Activated CD8-positive, alpha-beta T cell treated with anti-CD3 and anti-CD28 coated beads for 36 hours (primary cell): ENCODE measurements around the gene LY86. TPM values are rescaled to one million over a fixed set of nuclear protein-coding genes. Genes with fewer than 3 reads are reported as not detected.

Experiments used
- ATAC-seq: fragments of 200-7000 bp; cut with Tn5 transposase; one replicate; pipeline ENCODE4 v1.10.0; 2021; ENCODE audit warnings: mild to moderate bottlenecking, moderate library complexity
- CTCF ChIA-PET: fragments of 350-600 bp; sonication (Branson Sonifier 250); formaldehyde crosslinking; loops from one replicate; lab custom pipeline; 2021; ENCODE audit warnings: antibody characterized with exemption; lab: Charles Lee
- POLR2A ChIA-PET: fragments of 350-600 bp; sonication (Branson Sonifier 250); formaldehyde crosslinking; loops from one replicate; lab custom pipeline; 2021; ENCODE audit warnings: antibody characterized with exemption; lab: Charles Lee
- DNase-seq: peaks from one replicate; pipeline ENCODE4 v3.0.0-alpha.2; 2020
- H3K27ac Mint-ChIP-seq: one replicate; pipeline ENCODE4 v1.8.0; 2021; ENCODE audit warnings: mild to moderate bottlenecking, mixed read lengths
- H3K27me3 Mint-ChIP-seq: one replicate; pipeline ENCODE4 v1.8.0; 2021; ENCODE audit warnings: mixed read lengths
- H3K36me3 Mint-ChIP-seq: one replicate; pipeline ENCODE4 v1.8.0; 2021; ENCODE audit warnings: low read depth, mixed read lengths
- H3K4me1 Mint-ChIP-seq: one replicate; pipeline ENCODE4 v1.8.0; 2021; ENCODE audit warnings: low read depth, mixed read lengths
- H3K4me3 Mint-ChIP-seq: one replicate; pipeline ENCODE4 v1.8.0; 2021; ENCODE audit warnings: mild to moderate bottlenecking, moderate library complexity, mixed read lengths
- H3K9me3 Mint-ChIP-seq: one replicate; pipeline ENCODE4 v1.8.0; 2021; ENCODE audit warnings: mixed read lengths
- CTCF ChIP-seq: fragments of 200-600 bp; IDR thresholded peaks from one replicate; pipeline ENCODE4 v1.8.0; 2022; ENCODE audit warnings: antibody characterized with exemption, mild to moderate bottlenecking
- intact Hi-C: fragments of 100-400 bp; cut with micrococcal nuclease; formaldehyde crosslinking; loops from one replicate; pipeline ENCODE4 v1.10.0; 2022
- total RNA-seq, 2 experiments: library from RNA; stranded (reverse); gene quantifications; one replicate each; pipeline ENCODE4 v1.2.3, GENCODE V29; 2021

LY86 gene
- total RNA-seq, 2 experiments from 2014 or later, result 0.32 TPM; not detected in 1

- CTCF ChIA-PET, result interaction anchor here (1.2 kb wide), 1 partner anchor 72 kb away, joined by 3 read pairs; no protein-coding TSS in a partner anchor
- ATAC-seq, result no peak
Measured at GRCh38 chr6:6631534-6632276, 43.2 kb downstream of the LY86 start.

DNA sequence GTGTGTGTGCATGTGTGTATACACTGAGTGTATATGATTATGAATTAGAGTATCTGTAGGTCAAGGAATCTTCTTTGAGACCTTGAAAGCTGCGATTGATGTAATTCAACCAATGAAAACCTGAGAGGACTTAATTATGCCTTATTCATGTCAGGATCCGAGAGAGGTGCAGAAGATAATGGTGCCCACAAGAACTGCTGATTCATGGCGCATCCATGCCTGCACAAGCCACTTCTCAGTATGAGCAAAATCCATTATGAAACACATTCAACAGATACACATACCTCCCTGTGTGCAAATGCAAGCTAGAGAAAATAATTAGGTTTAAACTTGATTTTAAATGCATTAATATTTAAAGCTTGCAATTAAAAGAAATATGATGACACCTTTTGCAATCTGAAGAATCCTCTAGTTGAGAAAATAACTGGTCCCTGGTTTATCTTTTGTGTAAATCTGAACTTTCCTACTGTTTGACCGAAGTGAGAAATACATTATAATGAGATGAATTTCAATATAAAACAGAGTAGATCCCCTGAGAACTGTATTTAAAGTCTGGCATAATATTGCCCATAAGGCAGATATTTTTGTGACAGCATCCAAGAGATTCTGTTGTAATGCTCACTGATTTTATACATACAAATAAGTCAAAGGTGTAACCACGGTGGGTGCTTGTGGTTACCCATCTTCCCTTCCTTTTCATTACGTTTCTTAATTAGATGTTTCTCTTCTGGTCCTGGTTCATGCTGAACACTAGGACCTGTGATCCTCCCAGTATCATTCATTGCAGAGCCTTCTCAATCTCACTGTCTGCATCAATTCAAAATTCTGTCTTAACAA is 45.6 kb downstream of the LY86 start:
- H3K36me3 Mint-ChIP-seq, result no peaks in the 10 kb centered on the region

More at GRCh38 chr6:6631534-6632276, 43.2 kb downstream of the LY86 start:
- no peak for TF ChIP-seq CTCF
- intact Hi-C loops, result no loop called here
- no peak for DNase-seq
- H3K27me3 Mint-ChIP-seq, result no peaks in the 10 kb centered on the region
- H3K27ac Mint-ChIP-seq, result no peak overlapping the region
- no peak overlapping the region for H3K4me3 Mint-ChIP-seq
- POLR2A ChIA-PET, result no interaction called here
- peaks cover 24% of the 10 kb centered on the region for H3K4me1 Mint-ChIP-seq
- no peaks in the 10 kb centered on the region for H3K36me3 Mint-ChIP-seq
- no peaks in the 10 kb centered on the region for H3K9me3 Mint-ChIP-seq

GRCh38 chr6:6634735-6635075 is 46.2 kb downstream of the LY86 start:
- DNase-seq (no peak), ATAC-seq (no peak)
- Mint-ChIP-seq H3K27me3 (no peaks in the 10 kb centered on the region), H3K4me1 (peaks cover 18% of the 10 kb centered on the region), H3K36me3 (no peaks in the 10 kb centered on the region), H3K4me3 (no peak overlapping the region), H3K9me3 (no peaks in the 10 kb centered on the region), H3K27ac (no peak overlapping the region)
- no peak for TF ChIP-seq CTCF
- CTCF ChIA-PET, result no interaction called here
- POLR2A ChIA-PET, result no interaction called here
- intact Hi-C loops, result no loop called here

More for the DNA sequence above, 45.6 kb downstream of the LY86 start:
- Mint-ChIP-seq H3K4me3 (no peak overlapping the region), H3K27ac (no peak overlapping the region), H3K4me1 (peaks cover 18% of the 10 kb centered on the region), H3K9me3 (no peaks in the 10 kb centered on the region), H3K27me3 (no peaks in the 10 kb centered on the region)
- ChIA-PET POLR2A (no interaction called here), CTCF (no interaction called here)
- intact Hi-C loops, result no loop called here
- ATAC-seq, result no peak
- DNase-seq, result no peak
- TF ChIP-seq CTCF, result no peak

DNA sequence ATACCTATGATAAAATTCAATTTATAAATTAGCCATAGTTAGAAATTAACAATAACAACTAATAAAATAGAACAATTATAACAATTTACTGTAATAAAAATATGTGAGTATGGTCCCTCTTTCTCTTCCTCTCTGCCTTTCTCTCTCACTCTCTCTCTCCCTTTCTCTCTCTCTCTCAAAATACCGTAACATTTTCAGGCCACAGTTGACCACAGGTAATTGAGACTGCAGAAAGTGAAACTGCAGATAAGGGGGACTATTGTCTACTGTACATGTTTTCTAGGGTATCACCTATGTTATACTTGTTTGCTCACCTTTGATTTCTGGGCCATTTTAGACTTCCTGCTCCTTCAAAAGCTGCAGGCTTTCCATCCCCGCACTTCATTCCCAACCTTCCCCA is 46.8 kb downstream of the LY86 start:
- no peak for TF ChIP-seq CTCF
- intact Hi-C loops, result no loop called here
- ATAC-seq, result no peak
- ChIA-PET POLR2A (no interaction called here), CTCF (no interaction called here)
- Mint-ChIP-seq H3K27me3 (no peaks in the 10 kb centered on the region), H3K4me1 (peaks cover 18% of the 10 kb centered on the region), H3K36me3 (no peaks in the 10 kb centered on the region), H3K4me3 (no peak overlapping the region), H3K27ac (no peak overlapping the region), H3K9me3 (no peaks in the 10 kb centered on the region)
- no peak for DNase-seq

GRCh38 chr6:6635869-6636268 is 47.3 kb downstream of the LY86 start:
- ChIA-PET POLR2A (no interaction called here), CTCF (no interaction called here)
- Mint-ChIP-seq H3K27ac (no peak overlapping the region), H3K36me3 (no peaks in the 10 kb centered on the region), H3K4me1 (peaks cover 18% of the 10 kb centered on the region), H3K4me3 (no peak overlapping the region), H3K27me3 (no peaks in the 10 kb centered on the region), H3K9me3 (no peaks in the 10 kb centered on the region)
- no peak for TF ChIP-seq CTCF
- ATAC-seq, result no peak
- intact Hi-C loops, result no loop called here
- DNase-seq, result no peak
